ENCODE results near the gene CEACAM5.
"Not testable (repeated sequence)": the region's sequence is repeated elsewhere in the genome, so short reads cannot be mapped to it uniquely, and the experiment has no call there.

CEACAM5 gene

GRCh38 chr19:41700381-41701195 is 7.8 kb upstream of the CEACAM5 start:
- no peak for DNase-seq

GRCh38 chr19:41701401-41702075 is 6.9 kb upstream of the CEACAM5 start:
- no peak for DNase-seq

GRCh38 chr19:41702171-41702651 is 6.2 kb upstream of the CEACAM5 start:
- no peak for DNase-seq

- DNase-seq, result no peak
Measured at GRCh38 chr19:41703602-41704293, 4.7 kb upstream of the CEACAM5 start.

GRCh38 chr19:41705393-41706174 is 2.8 kb upstream of the CEACAM5 start:
- no peak for DNase-seq

- peak in 8 of 51 donors; percentile 5 to 42 (median 22) for DNase-seq
Measured at GRCh38 chr19:41706741-41707501, 1.5 kb upstream of the CEACAM5 start.

- DNase-seq, result no peak
Measured at GRCh38 chr19:41707502-41707812, 969 bp upstream of the CEACAM5 start.

GRCh38 chr19:41707871-41708371 is 505 bp upstream of the CEACAM5 start:
- DNase-seq, result no peak

- DNase-seq, result not testable (repeated sequence)
Measured at GRCh38 chr19:41709516-41709915, 1.1 kb downstream of the CEACAM5 start.

- no peak for DNase-seq
Measured at GRCh38 chr19:41709951-41710645, 1.7 kb downstream of the CEACAM5 start.

- no peak for DNase-seq
Measured at GRCh38 chr19:41711376-41712261, 3.2 kb downstream of the CEACAM5 start.

GRCh38 chr19:41714598-41714997 is 6.2 kb downstream of the CEACAM5 start:
- no peak for DNase-seq

- no peak for DNase-seq
Measured at GRCh38 chr19:41718761-41719160, 10.3 kb downstream of the CEACAM5 start.

GRCh38 chr19:41720103-41720502 is 11.7 kb downstream of the CEACAM5 start:
- no peak for DNase-seq

GRCh38 chr19:41726493-41726892 is 18.1 kb downstream of the CEACAM5 start:
- no peak for DNase-seq

- DNase-seq, result no peak
Measured at GRCh38 chr19:41734156-41734555, 25.7 kb downstream of the CEACAM5 start.

GRCh38 chr19:41734585-41734984 is 26.2 kb downstream of the CEACAM5 start:
- no peak for DNase-seq

- DNase-seq, result no peak
Measured at GRCh38 chr19:41735071-41735600, 26.7 kb downstream of the CEACAM5 start.

GRCh38 chr19:41739361-41739760 is 30.9 kb downstream of the CEACAM5 start:
- no peak for DNase-seq
